HepG2 (cell line): ENCODE results near the gene TCEANC2. TPM values are rescaled to one million over a fixed set of nuclear protein-coding genes. Genes with fewer than 3 reads are reported as not detected.

Source experiments
- BRF2 ChIP-seq: sonication (generic); formaldehyde crosslinking; IDR thresholded peaks from 2 replicates; pipeline ENCODE4 v1.8.1; 2022; ENCODE audit warnings: mild to moderate bottlenecking, missing genetic modification reagents
- FOXA3 ChIP-seq: IDR thresholded peaks from 2 replicates; pipeline ENCODE4 v1.6.1; 2016; ENCODE audit warnings: missing genetic modification reagents, missing compliant biosample characterization
- FUBP1 ChIP-seq: sonication (generic); formaldehyde crosslinking; IDR thresholded peaks from 2 replicates; pipeline ENCODE4 v1.5.1; 2020; ENCODE audit warnings: missing genetic modification reagents, mild to moderate bottlenecking, borderline replicate concordance
- KAT8 ChIP-seq: IDR thresholded peaks from 2 replicates; pipeline ENCODE4 v1.6.1; 2016; ENCODE audit warnings: missing genetic modification reagents, missing compliant biosample characterization
- MEF2D ChIP-seq: sonication (generic); formaldehyde crosslinking; IDR thresholded peaks from 2 replicates; pipeline ENCODE4 v1.5.1; 2020; ENCODE audit warnings: mild to moderate bottlenecking, missing genetic modification reagents
- MIER3 ChIP-seq: IDR thresholded peaks from 2 replicates; pipeline ENCODE4 v1.6.1; 2016; ENCODE audit warnings: missing compliant biosample characterization, borderline replicate concordance
- PHF5A ChIP-seq: IDR thresholded peaks from one replicate; pipeline ENCODE4 v1.6.1; 2018; ENCODE audit warnings: low read depth, missing genetic modification reagents; ENCODE audit not compliant: unreplicated experiment
- PPARG ChIP-seq: conservative IDR thresholded peaks from 2 replicates; pipeline ENCODE4 v1.6.1; 2016; ENCODE audit warnings: missing biosample characterization, missing genetic modification reagents
- ZBTB4 ChIP-seq: sonication (generic); formaldehyde crosslinking; IDR thresholded peaks from 2 replicates; pipeline ENCODE4 v1.4.0; 2020; ENCODE audit warnings: missing genetic modification reagents, mild to moderate bottlenecking, borderline replicate concordance
- ZFP82 ChIP-seq: sonication (generic); formaldehyde crosslinking; IDR thresholded peaks from 2 replicates; pipeline ENCODE4 v1.5.1; 2020; ENCODE audit warnings: mild to moderate bottlenecking, missing genetic modification reagents, borderline replicate concordance
- ZNF687 ChIP-seq: sonication (generic); formaldehyde crosslinking; IDR thresholded peaks from 2 replicates; pipeline ENCODE4 v1.5.1; 2020; ENCODE audit warnings: mild to moderate bottlenecking, missing genetic modification reagents, moderate library complexity
- ZNF747 ChIP-seq: sonication (generic); formaldehyde crosslinking; IDR thresholded peaks from 2 replicates; pipeline ENCODE4 v1.8.1; 2023; ENCODE audit warnings: missing genetic modification reagents, mild to moderate bottlenecking, borderline replicate concordance
- ZNF788 ChIP-seq: sonication (generic); formaldehyde crosslinking; IDR thresholded peaks from 2 replicates; pipeline ENCODE4 v1.5.0; 2020; ENCODE audit warnings: mild to moderate bottlenecking, missing genetic modification reagents, borderline replicate concordance
- polyA plus RNA-seq, 8 experiments: library from polyadenylated mRNA; depleted of rRNA in 3 of 8; stranded (reverse) in 7 of 8; unstranded in 1 of 8; fragments of >200 nt; fragmentation: Illumina TruSeq in 4 of 8; extraction: Trizol in 4 of 8; gene quantifications; 2 replicates each; pipeline versions ENCODE4 v1.2.1 to v1.2.3, GENCODE V29; 2011 to 2016; ENCODE audit warnings: low read depth in 4 of 8, missing spikeins in 1 of 8, mixed read lengths in 1 of 8; ENCODE audit not compliant: insufficient read depth in 1 of 8
- total RNA-seq, 5 experiments: library from RNA; depleted of rRNA; stranded (reverse); fragments of >200 nt; fragmentation: Illumina TruSeq; extraction: Trizol; gene quantifications; 2 replicates each; pipeline ENCODE4 v1.2.3, GENCODE V29; 2016; ENCODE audit warnings: low read depth in 1 of 5
- TF ChIP-seq, protein P1 (sequence below): IDR thresholded peaks from 2 replicates; pipeline ENCODE4 v1.6.1; 2016; ENCODE audit warnings: low read depth, borderline replicate concordance
- TF ChIP-seq, protein P2 (sequence below): sonication (generic); formaldehyde crosslinking; IDR thresholded peaks from 2 replicates; pipeline ENCODE4 v1.5.0; 2020; ENCODE audit warnings: missing genetic modification reagents

The TCEANC2 gene
- total and polyA plus RNA-seq, 2 of the 13 experiments (the other 11 are each of a cell fraction or from before 2014, with no cell fraction given): 3.8 to 5.0 TPM

GRCh38 chr1:54081306-54082270 lies 28.2 kb downstream of the TCEANC2 start (continued):
- TF ChIP-seq FOXA3 (CRISPR knock-in tag) (peak; percentile 93), MIER3 (CRISPR knock-in tag) (peak; percentile 45; the same call in 1 of the 2 replicates), ZNF687 (peak; percentile 47; the same call in 1 of the 2 replicates), PPARG (CRISPR knock-in tag) (no peak), ZNF747 (CRISPR knock-in tag) (no peak; the same call in 1 of the 2 replicates), FUBP1 (CRISPR knock-in tag) (no peak), KAT8 (CRISPR knock-in tag) (0 out of 2 replicates have a peak, but pooled peaks have one; percentile 41), ZBTB4 (CRISPR knock-in tag) (no peak), BRF2 (CRISPR knock-in tag) (no peak), MEF2D (peak; percentile 32; the same call in 1 of the 2 replicates), PHF5A (CRISPR knock-in tag) (no peak), ZNF788 (CRISPR knock-in tag) (no peak; the same call in 1 of the 2 replicates), ZFP82 (CRISPR knock-in tag) (no peak)
- TF ChIP-seq, protein P1, sequence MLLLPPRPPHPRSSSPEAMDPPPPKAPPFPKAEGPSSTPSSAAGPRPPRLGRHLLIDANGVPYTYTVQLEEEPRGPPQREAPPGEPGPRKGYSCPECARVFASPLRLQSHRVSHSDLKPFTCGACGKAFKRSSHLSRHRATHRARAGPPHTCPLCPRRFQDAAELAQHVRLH: no peak
- TF ChIP-seq, protein P2, sequence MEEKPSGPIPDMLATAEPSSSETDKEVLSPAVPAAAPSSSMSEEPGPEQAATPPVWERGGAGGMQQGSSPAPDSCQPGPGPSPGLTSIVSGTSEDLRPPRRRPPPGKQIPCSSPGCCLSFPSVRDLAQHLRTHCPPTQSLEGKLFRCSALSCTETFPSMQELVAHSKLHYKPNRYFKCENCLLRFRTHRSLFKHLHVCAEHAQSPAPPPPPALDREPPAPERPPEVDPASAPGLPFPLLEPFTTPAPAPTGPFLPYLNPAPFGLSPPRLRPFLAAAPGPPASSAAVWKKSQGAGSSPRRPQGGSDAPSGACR (CRISPR knock-in tag): peak; percentile 49; the same call in 1 of the 2 replicates
